ENCODE data around the gene CWC27. TPM values are rescaled to one million over a fixed set of nuclear protein-coding genes. Genes with fewer than 3 reads are reported as not detected.

Gene CWC27
- total RNA-seq, 1 donor from 2014 or later: 23.3 TPM

- TF ChIP-seq CTCF (IDR thresholded peaks at IDR 0.05; ENCODE audit: partially characterized antibody, unreplicated experiment): no peak
- Mint-ChIP-seq H3K27ac (ENCODE audit: unreplicated experiment) (no peak overlapping the region), H3K9me3 (ENCODE audit: unreplicated experiment) (no peaks in the 10 kb centered on the region), H3K4me1 (ENCODE audit: low read depth, unreplicated experiment) (no peaks in the 10 kb centered on the region), H3K36me3 (ENCODE audit: unreplicated experiment) (peaks cover 6% of the 10 kb centered on the region), H3K4me3 (ENCODE audit: unreplicated experiment) (no peak overlapping the region), H3K27me3 (ENCODE audit: unreplicated experiment) (peaks cover 2% of the 10 kb centered on the region)
- DNase-seq: no peak
Observed at GRCh38 chr5:64972591-64972990, 203.9 kb downstream of the CWC27 start.

- Mint-ChIP-seq H3K4me3 (ENCODE audit: unreplicated experiment) (no peak overlapping the region), H3K4me1 (ENCODE audit: low read depth, unreplicated experiment) (no peaks in the 10 kb centered on the region), H3K9me3 (ENCODE audit: unreplicated experiment) (no peaks in the 10 kb centered on the region)
Observed at GRCh38 chr5:64973215-64973614, 204.5 kb downstream of the CWC27 start.

GRCh38 chr5:64977779-64978178, 209.0 kb downstream of the CWC27 start:
- TF ChIP-seq CTCF (IDR thresholded peaks at IDR 0.05; ENCODE audit: partially characterized antibody, unreplicated experiment): no peak
- H3K9me3 Mint-ChIP-seq (ENCODE audit: unreplicated experiment): no peaks in the 10 kb centered on the region
- H3K27ac Mint-ChIP-seq (ENCODE audit: unreplicated experiment): no peak overlapping the region
- H3K4me1 Mint-ChIP-seq (ENCODE audit: low read depth, unreplicated experiment): no peaks in the 10 kb centered on the region
- peaks cover under 1% of the 10 kb centered on the region for H3K27me3 Mint-ChIP-seq (ENCODE audit: unreplicated experiment)
- no peak for DNase-seq
- H3K36me3 Mint-ChIP-seq (ENCODE audit: unreplicated experiment): peaks cover 6% of the 10 kb centered on the region
- H3K4me3 Mint-ChIP-seq (ENCODE audit: unreplicated experiment): no peak overlapping the region

More at GRCh38 chr5:64973215-64973614, 204.5 kb downstream of the CWC27 start:
- DNase-seq: no peak
- peaks cover 2% of the 10 kb centered on the region for H3K27me3 Mint-ChIP-seq (ENCODE audit: unreplicated experiment)
- H3K36me3 Mint-ChIP-seq (ENCODE audit: unreplicated experiment): peaks cover 6% of the 10 kb centered on the region
- no peak overlapping the region for H3K27ac Mint-ChIP-seq (ENCODE audit: unreplicated experiment)
- no peak for TF ChIP-seq CTCF (IDR thresholded peaks at IDR 0.05; ENCODE audit: partially characterized antibody, unreplicated experiment)

GRCh38 chr5:64978546-64978945, 209.8 kb downstream of the CWC27 start:
- H3K4me1 Mint-ChIP-seq (ENCODE audit: low read depth, unreplicated experiment): no peaks in the 10 kb centered on the region
- no peaks in the 10 kb centered on the region for H3K9me3 Mint-ChIP-seq (ENCODE audit: unreplicated experiment)
- H3K36me3 Mint-ChIP-seq (ENCODE audit: unreplicated experiment): peaks cover 2% of the 10 kb centered on the region

GRCh38 chr5:64979531-64979930, 210.8 kb downstream of the CWC27 start:
- Mint-ChIP-seq H3K27me3 (ENCODE audit: unreplicated experiment) (no peaks in the 10 kb centered on the region), H3K4me3 (ENCODE audit: unreplicated experiment) (no peak overlapping the region), H3K4me1 (ENCODE audit: low read depth, unreplicated experiment) (no peaks in the 10 kb centered on the region), H3K36me3 (ENCODE audit: unreplicated experiment) (no peaks in the 10 kb centered on the region), H3K9me3 (ENCODE audit: unreplicated experiment) (no peaks in the 10 kb centered on the region), H3K27ac (ENCODE audit: unreplicated experiment) (no peak overlapping the region)
- no peak for TF ChIP-seq CTCF (IDR thresholded peaks at IDR 0.05; ENCODE audit: partially characterized antibody, unreplicated experiment)
- no peak for DNase-seq

More at GRCh38 chr5:64978546-64978945, 209.8 kb downstream of the CWC27 start:
- no peak for TF ChIP-seq CTCF (IDR thresholded peaks at IDR 0.05; ENCODE audit: partially characterized antibody, unreplicated experiment)
- no peaks in the 10 kb centered on the region for H3K27me3 Mint-ChIP-seq (ENCODE audit: unreplicated experiment)
- H3K27ac Mint-ChIP-seq (ENCODE audit: unreplicated experiment): no peak overlapping the region
- H3K4me3 Mint-ChIP-seq (ENCODE audit: unreplicated experiment): no peak overlapping the region
- no peak for DNase-seq
